K562 (cell line): ENCODE measurements around the gene OR8G5. TPM values are rescaled to one million over a fixed set of nuclear protein-coding genes. Genes with fewer than 3 reads are reported as not detected.

ENCODE experiments used
- ATAC-seq: fragments of 200-7000 bp; cut with Tn5 transposase; 3 replicates; pipeline ENCODE4 v1.9.1; 2020; ENCODE audit warnings: moderate library complexity
- BruUV-seq: library from RNA; stranded (reverse); fragments of 400-500 nt; replicated peaks from 2 replicates; lab custom pipeline; 2021; lab: Mats Ljungman, UMichigan
- CTCF ChIA-PET: fragments of 300-600 bp; formaldehyde crosslinking; extraction: SDS; loops from one replicate; lab custom pipeline; 2021; ENCODE audit warnings: low intra/inter-chr PET ratio; lab: Yijun Ruan, JAX
- POLR2A ChIA-PET: fragments of 300-600, 350-650 bp; sonication (Branson Sonifier 250); formaldehyde crosslinking; extraction: SDS; loops from one replicate; lab custom pipeline; 2021; ENCODE audit warnings: antibody characterized with exemption, inconsistent platforms; lab: Yijun Ruan, JAX
- DNase-seq, 4 experiments: peaks; one replicate each; pipeline versions ENCODE4 v3.0.0 to v3.0.0-alpha.2; 2011 to 2018; ENCODE audit warnings: low spot score in 3 of 4, mixed read lengths in 3 of 4; ENCODE audit errors: extremely low read depth in 1 of 4
- FAIRE-seq: peaks from 2 replicates; lab custom pipeline; 2011; peaks lifted over from hg19 to GRCh38; lab: Jason Lieb, UNC
- H2AFZ ChIP-seq: 2 replicates; pipeline ENCODE4 v1.6.0; 2011; ENCODE audit warnings: low read depth, low read length, control low read depth, inconsistent platforms
- H3K27ac ChIP-seq: fragments of 200-600 bp; 3 replicates; pipeline ENCODE4 v1.8.0; 2011; ENCODE audit warnings: low read depth, mild to moderate bottlenecking, control low read depth, inconsistent platforms, low read length, moderate library complexity, mixed read lengths; ENCODE audit errors: extremely low read depth
- H3K27me3 ChIP-seq, 2 experiments: fragments of 300-600 bp in 1 of 2; 2 replicates in 1 of 2; 3 replicates in 1 of 2; pipeline versions ENCODE4 v1.6.0 to v1.8.0; 2011; ENCODE audit warnings: inconsistent platforms in 2 of 2, low read length in 2 of 2, mild to moderate bottlenecking in 1 of 2, mixed read lengths in 1 of 2, moderate library complexity in 1 of 2; ENCODE audit not compliant: control insufficient read depth in 2 of 2, insufficient read depth in 2 of 2
- H3K36me3 ChIP-seq: fragments of 300-600 bp; 3 replicates; pipeline ENCODE4 v1.8.0; 2011; ENCODE audit warnings: mild to moderate bottlenecking, low read length, inconsistent platforms; ENCODE audit not compliant: control insufficient read depth, insufficient read depth
- H3K4me1 ChIP-seq, 2 experiments: fragments of 200-600 bp in 1 of 2; replicated peaks in 1 of 2; 2 replicates in 1 of 2; 3 replicates in 1 of 2; pipeline versions ENCODE4 v1.5.1 to v1.8.0; 2011; ENCODE audit warnings: inconsistent platforms in 2 of 2, low read length in 2 of 2, mild to moderate bottlenecking in 1 of 2, mixed read lengths in 1 of 2, moderate library complexity in 1 of 2; ENCODE audit not compliant: control insufficient read depth in 2 of 2, insufficient read depth in 2 of 2
- H3K4me2 ChIP-seq: 2 replicates; pipeline ENCODE4 v1.6.1; 2011; ENCODE audit warnings: low read length, control low read depth, inconsistent platforms, mixed read lengths; ENCODE audit not compliant: insufficient read depth
- H3K4me3 ChIP-seq: fragments of 200-600 bp; sonication (generic), shearing (Covaris generic); 2 replicates; pipeline ENCODE4 v1.5.1; 2016; ENCODE audit warnings: control low read depth, inconsistent platforms
- H3K79me2 ChIP-seq: fragments of 200-600 bp; 3 replicates; pipeline ENCODE4 v1.8.0; 2011; ENCODE audit warnings: low read length, inconsistent platforms; ENCODE audit not compliant: control insufficient read depth, insufficient read depth
- H3K9ac ChIP-seq, 2 experiments: 2 replicates each; pipeline versions ENCODE4 v1.6.0 to v1.6.1; 2011; ENCODE audit warnings: low read depth in 2 of 2, low read length in 2 of 2, control low read depth in 1 of 2, inconsistent platforms in 1 of 2, mild to moderate bottlenecking in 1 of 2, mixed read lengths in 1 of 2; ENCODE audit not compliant: insufficient read depth in 1 of 2
- H3K9me1 ChIP-seq: one replicate; pipeline ENCODE4 v1.6.0; 2011; ENCODE audit warnings: inconsistent platforms, mild to moderate bottlenecking, low read length, moderate library complexity; ENCODE audit not compliant: control insufficient read depth, insufficient read depth
- H3K9me3 ChIP-seq: replicated peaks from 2 replicates; pipeline ENCODE4 v1.5.1; 2011; ENCODE audit warnings: low read depth, low read length, inconsistent platforms; ENCODE audit not compliant: control insufficient read depth, insufficient read depth
- H4K20me1 ChIP-seq: replicated peaks from 2 replicates; pipeline ENCODE4 v1.6.1; 2011; ENCODE audit warnings: low read length, inconsistent platforms, mixed read lengths; ENCODE audit not compliant: control insufficient read depth, insufficient read depth
- ATF3 ChIP-seq, 2 experiments: fragments of 450-650 bp in 1 of 2; sonication (generic) in 1 of 2; formaldehyde crosslinking in 1 of 2; IDR thresholded peaks in 1 of 2; conservative IDR thresholded peaks in 1 of 2; 2 replicates each; pipeline versions ENCODE4 v1.6.1 to v1.8.1; 2016 to 2023; ENCODE audit warnings: mild to moderate bottlenecking in 2 of 2, moderate library complexity in 2 of 2, inconsistent platforms in 1 of 2, missing genetic modification reagents in 1 of 2
- CEBPB ChIP-seq: fragments of 450-650 bp; IDR thresholded peaks from 2 replicates; pipeline ENCODE4 v1.6.1; 2016; ENCODE audit warnings: missing genetic modification characterization, missing compliant biosample characterization
- CEBPG ChIP-seq, 3 experiments: fragments of 200-800 bp in 1 of 3; sonication (Bioruptor generic) in 1 of 3; sonication (generic) in 1 of 3; formaldehyde crosslinking in 1 of 3; IDR thresholded peaks in 2 of 3; conservative IDR thresholded peaks in 1 of 3; 2 replicates each; pipeline versions ENCODE4 v1.6.1 to v1.8.0; 2016 to 2022; ENCODE audit warnings: missing compliant biosample characterization in 2 of 3, missing genetic modification characterization in 2 of 3, mild to moderate bottlenecking in 1 of 3, missing genetic modification reagents in 1 of 3
- FOSL1 ChIP-seq: fragments of 200-800 bp; sonication (Bioruptor generic); conservative IDR thresholded peaks from 2 replicates; pipeline ENCODE4 v1.6.1; 2016; ENCODE audit warnings: missing genetic modification characterization, missing compliant biosample characterization
- JUN ChIP-seq, 2 experiments: sonication (generic) in 1 of 2; formaldehyde crosslinking in 1 of 2; IDR thresholded peaks; 2 replicates each; pipeline versions ENCODE4 v1.6.1 to v1.8.0; 2012 to 2022; ENCODE audit warnings: borderline replicate concordance in 2 of 2, mild to moderate bottlenecking in 2 of 2, improper control_type of control experiment in 1 of 2, low read depth in 1 of 2, low read length in 1 of 2, missing genetic modification reagents in 1 of 2
- JUND ChIP-seq, 2 experiments: IDR thresholded peaks; 2 replicates in 1 of 2; 3 replicates in 1 of 2; pipeline ENCODE4 v1.6.1; 2011; ENCODE audit warnings: borderline replicate concordance in 2 of 2, low read depth in 2 of 2, low read length in 2 of 2, improper control_type of control experiment in 1 of 2, missing biosample characterization in 1 of 2, missing genetic modification characterization in 1 of 2, missing genetic modification reagents in 1 of 2
- MITF ChIP-seq: IDR thresholded peaks from 2 replicates; pipeline ENCODE4 v1.6.1; 2014; ENCODE audit warnings: antibody characterized with exemption
- POLR2H ChIP-seq: IDR thresholded peaks from 2 replicates; pipeline ENCODE4 v1.6.1; 2016; ENCODE audit warnings: missing genetic modification characterization, low read depth, mild to moderate bottlenecking, control low read depth, missing compliant biosample characterization, moderate library complexity
- SMAD2 ChIP-seq: fragments of 150-350 bp; IDR thresholded peaks from 2 replicates; pipeline ENCODE4 v1.6.1; 2014; ENCODE audit warnings: low read depth, mild to moderate bottlenecking, low read length
- WGBS: fragments of 100-300 bp; shearing (Covaris generic); methylation state at CpG from one replicate; pipeline ENCODE4 v1.1.6; 2016; ENCODE audit warnings: low coverage, mixed read lengths; ENCODE audit not compliant: insufficient coverage; ENCODE audit errors: missing lambda C conversion rate; 5-methylcytosine and 5-hydroxymethylcytosine counted together
- in situ Hi-C: fragments of 300-500 bp; cut with MboI; formaldehyde crosslinking; loops from 4 replicates; pipeline ENCODE4 v1.15.0; 2018; ENCODE audit warnings: inconsistent platforms, mixed read lengths
- intact Hi-C: fragments of 100-400 bp; cut with micrococcal nuclease; formaldehyde crosslinking; loops from 2 replicates; pipeline ENCODE4 v1.14.2; 2022
- polyA plus RNA-seq, 8 experiments: library from polyadenylated mRNA; depleted of rRNA in 4 of 8; stranded (reverse) in 5 of 8; unstranded in 3 of 8; fragments of >200 nt; fragmentation: Nextera tagmentation in 2 of 8; fragmentation: Illumina TruSeq in 1 of 8; extraction: Ambion mirVana in 2 of 8; extraction: Trizol in 1 of 8; gene quantifications; 2 replicates each; pipeline versions ENCODE4 v1.2.1 to v1.2.3, GENCODE V29; 2011 to 2014; ENCODE audit warnings: inconsistent platforms in 1 of 8, missing spikeins in 1 of 8
- total RNA-seq, 7 experiments: library from RNA; depleted of rRNA in 6 of 7; stranded (reverse); fragments of >200 nt in 6 of 7; fragmentation: Illumina TruSeq in 2 of 7; extraction: Trizol in 2 of 7; gene quantifications; 2 replicates each; pipeline versions ENCODE4 v1.2.1 to v1.2.3, GENCODE V29; 2011 to 2021; ENCODE audit warnings: low replicate concordance in 1 of 7

The OR8G5 gene
- total and polyA plus RNA-seq, 9 of the 15 experiments (the other 6 are each of a cell fraction or from before 2014, with no cell fraction given), result 0.18 to 3.8 (median 1.7) TPM

GRCh38 chr11:124301548-124301947 lies 45.4 kb downstream of the OR8G5 start:
- no peak for DNase-seq
- WGBS, result 66% methylated on average over 3 of the region's 3 CpGs
- no peak for TF ChIP-seq POLR2H (tag)
- peak; percentile 76 for TF ChIP-seq ATF3 (IDR thresholded peaks at IDR 0.05)
- no peak for TF ChIP-seq ATF3 (CRISPR knock-in tag; conservative IDR thresholded peaks at IDR 0.05)
- peak; percentile 89 for TF ChIP-seq FOSL1
- TF ChIP-seq CEBPG (CRISPR knock-in tag; IDR thresholded peaks at IDR 0.05), result no peak
- 0 out of 4 replicates have a peak, but pooled peaks of 1 of the 2 experiments have one; percentile 25 for TF ChIP-seq CEBPG (tag; conservative IDR thresholded peaks at IDR 0.05 in 1 of 2, IDR thresholded peaks at IDR 0.05 in 1 of 2)
- TF ChIP-seq MITF, result no peak
- TF ChIP-seq SMAD2, result no peak
- TF ChIP-seq CEBPB (tag), result peak; percentile 73
- TF ChIP-seq JUND (IDR thresholded peaks at IDR 0.05; ENCODE audit: borderline replicate concordance, low read depth, low read length), result peak; percentile 83
- peak; percentile 77; the same call in 2 of the 3 replicates for TF ChIP-seq JUND (tag; IDR thresholded peaks at IDR 0.05; ENCODE audit: borderline replicate concordance, low read depth, low read length)
- 0 out of 2 replicates have a peak, but pooled peaks have one; percentile 34 for TF ChIP-seq JUN (IDR thresholded peaks at IDR 0.05; ENCODE audit: borderline replicate concordance, low read depth, low read length)
- TF ChIP-seq JUN (CRISPR knock-in tag; IDR thresholded peaks at IDR 0.05; ENCODE audit: borderline replicate concordance), result no peak
- TF ChIP-seq, all 486 proteins: peak for 6
- ATAC-seq (no peak), FAIRE-seq (no peak)
- Histone ChIP-seq H3K27me3 (no peaks in the 10 kb centered on the region), H4K20me1 (no peaks in the 10 kb centered on the region), H3K27ac (no peak overlapping the region), H3K4me1 (no peaks in the 10 kb centered on the region), H3K4me2 (no peak overlapping the region), H3K9me3 (no peaks in the 10 kb centered on the region), H3K4me3 (no peak overlapping the region), H3K9me1 (no peaks in the 10 kb centered on the region), H2AFZ (no peak overlapping the region), H3K79me2 (no peaks in the 10 kb centered on the region), H3K9ac (no peak overlapping the region), H3K36me3 (0 out of 3 replicates have a peak, but pooled peaks cover 3% of the 10 kb centered on the region)
- BruUV-seq, result no TSS peak
- ChIA-PET CTCF (no interaction called here), POLR2A (interaction anchor here (0.6 to 1.4 kb wide), 2 partner anchors 10 to 249 kb away, joined by 3 read pairs; no protein-coding TSS in a partner anchor)
- in situ Hi-C loops, result no loop called here
- intact Hi-C loops, result no loop called here
